ENCODE results near the gene FAIM2.

GRCh38 chr12:49843411-49843810, 60.3 kb downstream of the FAIM2 start:
- TF ChIP-seq CTCF (IDR thresholded peaks at IDR 0.05) (no peak), ZFX (IDR thresholded peaks at IDR 0.05; ENCODE audit: borderline replicate concordance) (no peak)
